Left ventricle myocardium inferior (tissue), 1 donor: Measurements from ENCODE around the gene SV2B. TPM values are rescaled to one million over a fixed set of nuclear protein-coding genes. Genes with fewer than 3 reads are reported as not detected.

Experiments
- DNase-seq: peaks from one replicate; pipeline ENCODE4 v3.0.0-alpha.2; 2020
- H3K27ac ChIP-seq: fragments of 200-600 bp; replicated peaks from 2 replicates; pipeline ENCODE4 v1.8.0; 2021
- H3K27me3 ChIP-seq: fragments of 200-600 bp; 2 replicates; pipeline ENCODE4 v1.8.0; 2021; ENCODE audit warnings: low read depth
- H3K36me3 ChIP-seq: fragments of 200-600 bp; 2 replicates; pipeline ENCODE4 v1.8.0; 2021
- H3K4me1 ChIP-seq: fragments of 200-600 bp; 2 replicates; pipeline ENCODE4 v1.8.0; 2021
- H3K4me3 ChIP-seq: fragments of 200-600 bp; 2 replicates; pipeline ENCODE4 v1.8.0; 2021; ENCODE audit warnings: mild to moderate bottlenecking, moderate library complexity
- H3K9me3 ChIP-seq: fragments of 200-600 bp; replicated peaks from 2 replicates; pipeline ENCODE4 v1.8.0; 2021
- intact Hi-C: fragments of 100-400 bp; cut with micrococcal nuclease; formaldehyde crosslinking; loops from one replicate; pipeline ENCODE4 v1.11.0; 2022
- total RNA-seq: library from RNA; stranded (reverse); fragmentation: NEBNext Ultra II Directional; extraction: Animal tissue kit (Norgen Biotek cat#: 25700); gene quantifications from one replicate; pipeline ENCODE4 v1.2.1, GENCODE V29; 2021
- TF ChIP-seq, protein P1 (sequence below): fragments of 200-600 bp; IDR thresholded peaks from 2 replicates; pipeline ENCODE4 v1.8.0; 2021; ENCODE audit warnings: antibody characterized with exemption, mild to moderate bottlenecking, borderline replicate concordance
- donor health status: DM: no; HTN: yes; CAD: no; lungs with severe emphysema.

Gene SV2B
- total RNA-seq, 1 donor from 2014 or later: 2.8 TPM

DNA sequence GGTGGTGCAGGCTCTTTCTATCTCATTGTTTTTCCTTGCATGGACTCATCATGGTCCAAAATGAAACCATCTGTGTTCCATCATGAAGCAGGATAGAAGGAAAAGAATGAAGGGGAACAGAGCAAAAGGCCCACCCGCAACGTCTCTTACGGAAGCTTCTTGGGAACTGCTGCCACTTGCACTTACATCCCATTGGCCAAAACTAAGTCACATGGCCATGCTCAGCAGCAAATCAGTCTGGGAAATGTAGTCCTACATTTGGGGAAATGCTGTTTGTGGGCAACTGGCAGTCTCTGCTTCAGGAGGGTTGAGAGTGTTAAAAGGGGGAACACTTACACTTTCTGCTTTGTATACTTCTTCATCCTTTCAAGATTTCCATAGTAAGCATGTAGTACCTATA lies 191.6 kb downstream of the SV2B start:
- DNase-seq: no peak
- TF ChIP-seq, protein P1, sequence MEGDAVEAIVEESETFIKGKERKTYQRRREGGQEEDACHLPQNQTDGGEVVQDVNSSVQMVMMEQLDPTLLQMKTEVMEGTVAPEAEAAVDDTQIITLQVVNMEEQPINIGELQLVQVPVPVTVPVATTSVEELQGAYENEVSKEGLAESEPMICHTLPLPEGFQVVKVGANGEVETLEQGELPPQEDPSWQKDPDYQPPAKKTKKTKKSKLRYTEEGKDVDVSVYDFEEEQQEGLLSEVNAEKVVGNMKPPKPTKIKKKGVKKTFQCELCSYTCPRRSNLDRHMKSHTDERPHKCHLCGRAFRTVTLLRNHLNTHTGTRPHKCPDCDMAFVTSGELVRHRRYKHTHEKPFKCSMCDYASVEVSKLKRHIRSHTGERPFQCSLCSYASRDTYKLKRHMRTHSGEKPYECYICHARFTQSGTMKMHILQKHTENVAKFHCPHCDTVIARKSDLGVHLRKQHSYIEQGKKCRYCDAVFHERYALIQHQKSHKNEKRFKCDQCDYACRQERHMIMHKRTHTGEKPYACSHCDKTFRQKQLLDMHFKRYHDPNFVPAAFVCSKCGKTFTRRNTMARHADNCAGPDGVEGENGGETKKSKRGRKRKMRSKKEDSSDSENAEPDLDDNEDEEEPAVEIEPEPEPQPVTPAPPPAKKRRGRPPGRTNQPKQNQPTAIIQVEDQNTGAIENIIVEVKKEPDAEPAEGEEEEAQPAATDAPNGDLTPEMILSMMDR: no peak
- intact Hi-C loops: no loop called here
- Histone ChIP-seq H3K27me3 (no peaks in the 10 kb centered on the region), H3K27ac (no peak overlapping the region), H3K36me3 (no peaks in the 10 kb centered on the region), H3K4me3 (no peak overlapping the region), H3K4me1 (peaks cover 8% of the 10 kb centered on the region), H3K9me3 (no peaks in the 10 kb centered on the region)

DNA sequence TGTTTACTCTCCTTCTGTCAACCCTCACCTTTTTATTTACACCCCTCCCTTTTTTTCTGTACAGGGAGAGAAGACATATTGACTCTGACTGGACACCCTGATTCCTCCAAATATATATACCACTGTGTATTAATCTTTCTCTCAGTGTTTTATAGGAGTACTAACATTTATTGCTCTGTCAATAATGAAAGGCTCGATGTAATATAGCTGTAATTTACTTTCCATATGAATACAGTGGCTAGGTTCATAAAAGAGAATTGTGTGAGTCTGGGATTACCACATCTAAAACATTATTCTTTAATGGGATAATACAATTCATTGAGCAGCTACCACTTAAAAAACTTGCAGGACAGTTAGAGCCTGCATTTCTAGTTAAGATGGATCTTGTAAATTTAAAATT lies 194.3 kb downstream of the SV2B start:
- TF ChIP-seq, protein P1: no peak
- no peaks in the 10 kb centered on the region for H3K27me3 ChIP-seq
- no peaks in the 10 kb centered on the region for H3K36me3 ChIP-seq
- H3K27ac ChIP-seq: no peak overlapping the region
- DNase-seq: no peak
- H3K4me1 ChIP-seq: peaks cover 8% of the 10 kb centered on the region
- H3K4me3 ChIP-seq: no peak overlapping the region
- no peaks in the 10 kb centered on the region for H3K9me3 ChIP-seq
- intact Hi-C loops: no loop called here

DNA sequence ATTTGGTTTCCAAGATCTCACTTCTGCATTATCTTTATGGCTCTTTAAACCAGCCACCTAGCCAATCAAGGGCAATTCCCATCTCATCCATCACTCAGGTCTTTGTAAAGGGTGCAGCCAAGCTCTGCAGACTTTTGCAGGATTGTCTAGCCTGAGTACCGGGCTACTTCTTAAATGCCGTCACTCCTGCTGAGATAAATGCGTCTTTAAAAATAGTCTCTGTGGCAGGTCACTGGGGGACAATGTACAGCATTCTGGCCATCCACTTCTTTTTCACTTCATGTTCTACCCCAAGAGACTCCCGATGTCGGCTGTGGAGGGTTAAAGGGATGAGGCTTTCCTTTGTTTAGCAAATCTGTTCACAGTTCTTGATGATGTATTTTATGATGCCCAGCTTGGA lies 194.7 kb downstream of the SV2B start:
- Histone ChIP-seq H3K27me3 (no peaks in the 10 kb centered on the region), H3K4me1 (peaks cover 8% of the 10 kb centered on the region), H3K9me3 (no peaks in the 10 kb centered on the region), H3K27ac (no peak overlapping the region), H3K36me3 (no peaks in the 10 kb centered on the region), H3K4me3 (no peak overlapping the region)
- TF ChIP-seq, protein P1: no peak
- intact Hi-C loops: no loop called here
- DNase-seq: no peak

DNA sequence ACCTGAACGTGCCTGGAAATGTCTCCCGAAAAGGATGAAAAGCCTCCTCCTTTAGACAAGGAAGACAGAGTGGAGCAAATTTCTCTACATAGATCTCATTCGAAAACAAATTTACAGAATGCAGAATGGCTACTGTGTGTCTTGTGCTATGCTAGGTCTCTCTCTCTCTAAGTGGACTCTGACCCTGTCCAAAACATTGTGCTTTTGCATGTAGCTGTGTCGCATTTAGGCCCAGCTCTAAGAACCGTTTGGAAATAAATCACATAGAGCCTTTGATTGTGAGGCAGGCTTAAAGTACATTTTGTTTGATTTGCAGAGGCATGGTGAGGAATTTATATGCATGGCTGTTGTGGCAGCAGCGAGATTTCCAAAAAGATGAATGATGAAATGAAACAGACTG lies 198.0 kb downstream of the SV2B start:
- Histone ChIP-seq H3K4me3 (no peak overlapping the region), H3K27ac (no peak overlapping the region), H3K4me1 (peaks cover 14% of the 10 kb centered on the region), H3K9me3 (no peaks in the 10 kb centered on the region), H3K27me3 (peaks cover 12% of the 10 kb centered on the region), H3K36me3 (no peaks in the 10 kb centered on the region)
- TF ChIP-seq, protein P1: no peak
- DNase-seq: no peak
- intact Hi-C loops: no loop called here

DNA sequence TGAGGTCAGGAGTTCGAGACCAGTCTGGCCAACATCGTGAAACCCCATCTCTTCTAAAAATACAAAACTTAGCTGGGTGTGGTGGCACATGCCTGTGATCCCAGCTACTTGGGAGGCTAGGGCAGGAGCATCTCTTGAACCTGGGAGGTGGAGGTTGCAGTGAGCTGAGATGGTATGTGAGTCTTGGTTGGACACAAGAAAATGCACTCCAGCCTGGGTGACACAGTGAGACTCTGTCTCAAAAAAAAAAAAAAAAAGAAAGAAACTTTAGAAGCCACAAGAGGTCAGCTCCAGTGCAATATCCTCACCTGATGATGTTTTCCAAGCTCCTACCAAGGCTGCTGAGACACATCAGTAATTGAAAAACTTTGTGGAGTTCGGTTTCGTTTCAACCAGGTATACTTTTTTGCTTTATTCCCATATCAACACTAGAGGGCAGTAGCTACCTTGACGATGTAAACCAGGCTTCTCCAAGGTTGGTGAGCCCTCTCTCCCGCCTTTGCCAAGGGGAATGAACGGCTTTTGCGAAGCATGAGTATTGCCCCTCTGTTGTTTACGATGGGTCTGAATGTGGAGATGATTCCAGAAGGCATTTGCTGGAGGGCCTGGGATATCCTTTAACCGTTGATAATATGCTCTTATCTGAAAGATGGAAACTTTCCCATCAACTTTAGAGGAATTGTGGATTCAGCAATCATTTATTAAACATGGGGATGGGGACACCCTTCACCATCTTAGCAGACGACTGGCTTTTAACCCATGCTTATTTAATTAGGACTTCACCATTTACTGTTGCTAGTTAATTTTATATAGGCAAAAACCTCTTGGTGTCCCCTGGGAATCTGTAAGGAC lies 202.8 kb downstream of the SV2B start:
- no peak overlapping the region for H3K27ac ChIP-seq
- H3K4me1 ChIP-seq: peaks cover 17% of the 10 kb centered on the region
- peaks cover 27% of the 10 kb centered on the region for H3K27me3 ChIP-seq
- intact Hi-C loops: loop anchor here (10.0 kb wide), 2 partner anchors 212 to 782 kb away; no protein-coding TSS in a partner anchor
- H3K36me3 ChIP-seq: no peaks in the 10 kb centered on the region
- TF ChIP-seq, protein P1: peak; percentile 81
- no peak overlapping the region for H3K4me3 ChIP-seq
- no peaks in the 10 kb centered on the region for H3K9me3 ChIP-seq
- no peak for DNase-seq
